Hepatocyte (in vitro differentiated cells): ENCODE measurements around the gene TM9SF4.

Experiments
- EZH2 ChIP-seq: fragments of 200-600 bp; sonication (generic); IDR thresholded peaks from 2 replicates; pipeline ENCODE4 v1.6.1; 2016; ENCODE audit warnings: antibody characterized with exemption, mild to moderate bottlenecking, borderline replicate concordance
- EZH2phosphoT487 ChIP-seq: fragments of 200-600 bp; sonication (generic); IDR thresholded peaks from one replicate; pipeline ENCODE4 v1.6.1; 2018; ENCODE audit warnings: antibody characterized with exemption, mild to moderate bottlenecking, low read depth, moderate library complexity; ENCODE audit not compliant: unreplicated experiment, severe bottlenecking
- TF ChIP-seq, protein P1 (sequence below): fragments of 200-600 bp; sonication (generic); IDR thresholded peaks from 2 replicates; pipeline ENCODE4 v1.5.1; 2016; ENCODE audit warnings: antibody characterized with exemption, mild to moderate bottlenecking; ENCODE audit not compliant: poor library complexity

DNA sequence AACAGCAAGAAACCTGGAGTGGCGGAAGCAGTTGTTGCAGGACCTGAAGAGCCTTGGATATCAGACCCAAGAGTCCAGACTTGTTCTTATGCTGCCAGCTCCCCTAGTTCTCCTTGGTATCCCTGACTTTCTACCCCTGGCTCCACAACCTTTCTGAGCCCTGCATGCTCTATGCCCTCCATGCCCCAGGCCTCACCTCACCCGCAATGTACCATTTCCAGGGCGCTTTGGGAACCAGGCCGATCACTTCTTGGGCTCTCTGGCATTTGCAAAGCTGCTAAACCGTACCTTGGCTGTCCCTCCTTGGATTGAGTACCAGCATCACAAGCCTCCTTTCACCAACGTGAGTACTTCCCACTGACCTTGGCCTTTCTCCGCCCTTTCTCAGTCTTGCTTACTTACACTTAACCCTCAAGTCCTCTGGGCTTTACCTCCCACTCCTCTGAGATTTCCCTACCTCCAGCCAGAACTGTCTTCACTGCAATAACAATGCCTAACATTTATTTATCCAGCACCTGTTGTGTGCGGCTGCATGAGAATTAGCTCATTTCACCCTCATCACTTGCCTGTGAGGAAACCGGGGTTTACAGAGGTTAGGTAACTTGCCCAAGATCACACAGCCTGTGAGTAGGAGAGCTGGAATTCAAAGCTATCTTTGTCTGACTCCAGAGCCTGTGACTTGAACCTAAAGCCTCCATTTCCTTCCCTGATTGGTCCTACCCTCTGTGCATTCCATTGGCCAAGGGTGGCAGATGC lies 100.5 kb downstream of the TM9SF4 start:
- TF ChIP-seq, protein P1, sequence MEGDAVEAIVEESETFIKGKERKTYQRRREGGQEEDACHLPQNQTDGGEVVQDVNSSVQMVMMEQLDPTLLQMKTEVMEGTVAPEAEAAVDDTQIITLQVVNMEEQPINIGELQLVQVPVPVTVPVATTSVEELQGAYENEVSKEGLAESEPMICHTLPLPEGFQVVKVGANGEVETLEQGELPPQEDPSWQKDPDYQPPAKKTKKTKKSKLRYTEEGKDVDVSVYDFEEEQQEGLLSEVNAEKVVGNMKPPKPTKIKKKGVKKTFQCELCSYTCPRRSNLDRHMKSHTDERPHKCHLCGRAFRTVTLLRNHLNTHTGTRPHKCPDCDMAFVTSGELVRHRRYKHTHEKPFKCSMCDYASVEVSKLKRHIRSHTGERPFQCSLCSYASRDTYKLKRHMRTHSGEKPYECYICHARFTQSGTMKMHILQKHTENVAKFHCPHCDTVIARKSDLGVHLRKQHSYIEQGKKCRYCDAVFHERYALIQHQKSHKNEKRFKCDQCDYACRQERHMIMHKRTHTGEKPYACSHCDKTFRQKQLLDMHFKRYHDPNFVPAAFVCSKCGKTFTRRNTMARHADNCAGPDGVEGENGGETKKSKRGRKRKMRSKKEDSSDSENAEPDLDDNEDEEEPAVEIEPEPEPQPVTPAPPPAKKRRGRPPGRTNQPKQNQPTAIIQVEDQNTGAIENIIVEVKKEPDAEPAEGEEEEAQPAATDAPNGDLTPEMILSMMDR = no peak
- TF ChIP-seq EZH2 (no peak), EZH2phosphoT487 (no peak)
